Fibroblast of skin of left biceps (primary cell): ENCODE data around the gene NLK.
"Not testable (repeated sequence)": the region's sequence is repeated elsewhere in the genome, so short reads cannot be mapped to it uniquely, and the experiment has no call there.

ENCODE experiments used
- DNase-seq, 2 experiments: peaks; one replicate each; pipeline ENCODE4 v3.0.0-alpha.2; 2013; ENCODE audit warnings: low read depth in 2 of 2

NLK gene

DNA sequence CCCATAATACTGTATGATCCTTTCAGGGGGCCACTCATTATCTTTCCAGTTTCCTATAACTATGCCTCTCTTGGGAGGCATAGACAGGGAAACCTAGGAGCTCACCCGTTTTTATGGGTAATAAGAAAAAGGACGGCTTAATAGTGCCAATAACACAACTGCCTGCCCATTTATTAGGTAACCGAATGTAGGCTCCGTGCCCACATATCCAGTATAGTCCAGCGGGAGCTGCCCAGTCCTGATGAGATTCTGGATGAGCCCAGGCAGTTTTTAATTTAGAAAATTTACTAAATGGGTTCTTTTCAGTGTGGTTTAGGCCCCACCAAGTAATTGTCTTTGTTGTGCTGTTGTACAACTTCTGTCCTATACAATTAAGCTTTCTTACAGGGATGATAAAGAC is 189.1 kb downstream of the NLK start:
- DNase-seq, result not testable (repeated sequence)

DNA sequence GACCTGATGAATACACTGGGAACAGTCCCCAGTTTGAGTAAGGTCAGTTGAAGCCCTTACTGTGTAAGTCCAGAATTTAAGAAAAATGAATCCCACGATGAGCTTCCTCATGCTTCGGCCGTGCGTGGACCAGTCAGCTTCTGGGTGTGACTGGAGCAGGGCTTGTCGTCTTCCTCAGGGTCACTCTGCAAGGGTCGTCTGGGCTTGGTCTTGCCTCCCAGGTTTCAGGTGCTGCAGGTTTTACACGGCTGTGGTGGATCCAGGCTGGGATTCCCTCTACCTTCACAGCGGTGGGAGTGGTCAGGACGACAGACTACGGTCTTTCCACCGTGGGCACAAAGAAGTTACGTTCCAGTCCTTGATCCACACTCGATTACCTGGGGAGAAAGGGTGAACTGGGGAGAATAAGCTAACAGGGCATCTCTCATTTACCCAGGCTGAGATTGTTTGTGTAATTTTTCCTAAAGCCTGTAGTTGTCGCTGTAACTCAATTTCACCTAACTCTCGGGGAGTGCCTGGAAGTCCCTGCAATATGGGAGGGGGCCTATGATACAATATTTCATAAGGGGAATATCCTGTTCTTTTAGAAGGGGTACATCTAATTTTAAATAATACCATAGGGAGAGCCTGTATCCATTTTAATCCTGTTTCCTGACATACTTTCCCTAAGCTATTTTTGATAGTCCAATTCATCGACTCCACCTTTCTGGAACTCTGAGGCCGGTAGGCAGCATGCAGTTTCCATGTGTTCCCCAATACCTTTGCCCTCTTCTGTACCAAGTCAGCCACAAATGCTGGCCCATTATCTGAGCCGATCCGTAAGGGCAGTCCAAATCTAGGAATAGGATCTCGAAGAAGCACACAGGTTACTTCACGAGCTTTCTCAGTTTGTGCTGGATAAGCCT is 190.7 kb downstream of the NLK start:
- not testable (repeated sequence) for DNase-seq

DNA sequence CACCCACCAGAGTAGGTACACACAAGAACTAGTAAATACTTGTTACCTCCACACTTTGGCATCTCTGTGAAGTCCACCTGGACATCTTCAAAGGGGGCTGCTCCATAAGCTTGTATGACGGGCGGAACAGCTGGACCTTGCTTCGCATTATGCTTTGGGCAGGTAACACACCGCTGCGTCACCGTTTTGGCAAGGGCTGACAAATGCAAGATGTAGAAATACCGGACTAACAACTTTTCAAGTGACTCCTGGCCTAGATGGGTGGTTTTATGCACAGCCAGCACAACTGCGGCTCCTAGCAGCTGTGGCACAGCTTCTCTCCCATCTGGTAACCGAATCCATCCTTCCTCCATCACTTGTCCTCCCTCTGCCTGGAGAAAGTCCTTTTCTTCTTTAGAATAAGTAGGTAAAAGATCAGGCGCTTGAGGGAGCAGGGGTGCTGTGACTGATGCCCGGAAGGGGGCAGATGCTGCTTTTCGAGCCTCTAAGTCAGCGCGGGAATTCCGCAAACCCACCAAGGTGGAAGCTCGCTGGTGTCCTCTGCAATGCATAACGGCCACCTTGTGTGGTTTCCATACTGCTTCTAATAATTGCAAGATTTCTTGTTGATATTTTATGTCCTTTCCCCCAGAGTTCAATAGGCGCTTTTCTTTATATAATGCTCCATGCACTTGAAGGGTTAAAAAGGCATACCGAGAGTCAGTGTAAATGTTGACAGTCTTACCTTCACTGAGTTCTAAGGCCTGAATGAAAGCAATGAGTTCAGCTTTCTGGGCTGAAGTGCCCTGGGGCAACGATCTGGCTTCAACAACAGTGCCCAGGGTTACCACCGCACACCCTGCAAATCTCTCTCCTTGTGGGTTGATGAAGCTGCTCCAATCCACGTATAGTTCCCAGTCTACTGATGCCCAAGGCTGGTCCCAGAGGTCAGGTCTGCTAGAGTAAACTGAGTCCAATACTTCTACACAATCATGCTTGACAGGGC is 191.7 kb downstream of the NLK start:
- DNase-seq, result not testable (repeated sequence)

DNA sequence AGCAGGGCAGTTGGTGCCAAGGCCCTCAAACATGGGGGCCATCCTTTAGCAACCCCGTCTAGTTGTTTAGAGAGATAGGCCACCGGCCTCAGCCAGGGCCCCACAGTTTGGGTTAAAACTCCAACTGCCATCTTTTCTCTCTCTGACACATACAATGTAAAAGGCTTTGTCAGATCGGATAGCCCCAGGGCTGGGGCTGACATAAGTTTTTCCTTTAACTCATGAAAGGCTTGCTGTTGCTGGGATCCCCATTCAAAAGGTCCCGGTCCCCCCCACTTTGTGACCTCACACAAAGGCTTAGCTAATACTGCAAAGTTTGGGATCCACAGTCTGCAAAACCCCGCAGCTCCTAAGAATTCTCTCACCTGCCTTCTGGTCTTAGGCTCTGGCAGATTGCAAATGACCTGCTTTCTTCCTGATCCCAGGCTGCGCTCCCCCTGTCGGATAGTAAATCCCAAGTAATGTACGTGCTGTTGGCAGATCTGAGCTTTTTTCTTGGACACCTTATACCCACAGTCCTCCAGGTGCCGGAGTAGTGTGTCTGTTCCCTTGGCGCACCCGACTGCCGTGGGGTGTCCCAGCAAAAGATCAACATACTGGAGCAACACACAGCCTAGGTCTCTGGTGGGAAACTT is 192.7 kb downstream of the NLK start:
- not testable (repeated sequence) for DNase-seq

DNA sequence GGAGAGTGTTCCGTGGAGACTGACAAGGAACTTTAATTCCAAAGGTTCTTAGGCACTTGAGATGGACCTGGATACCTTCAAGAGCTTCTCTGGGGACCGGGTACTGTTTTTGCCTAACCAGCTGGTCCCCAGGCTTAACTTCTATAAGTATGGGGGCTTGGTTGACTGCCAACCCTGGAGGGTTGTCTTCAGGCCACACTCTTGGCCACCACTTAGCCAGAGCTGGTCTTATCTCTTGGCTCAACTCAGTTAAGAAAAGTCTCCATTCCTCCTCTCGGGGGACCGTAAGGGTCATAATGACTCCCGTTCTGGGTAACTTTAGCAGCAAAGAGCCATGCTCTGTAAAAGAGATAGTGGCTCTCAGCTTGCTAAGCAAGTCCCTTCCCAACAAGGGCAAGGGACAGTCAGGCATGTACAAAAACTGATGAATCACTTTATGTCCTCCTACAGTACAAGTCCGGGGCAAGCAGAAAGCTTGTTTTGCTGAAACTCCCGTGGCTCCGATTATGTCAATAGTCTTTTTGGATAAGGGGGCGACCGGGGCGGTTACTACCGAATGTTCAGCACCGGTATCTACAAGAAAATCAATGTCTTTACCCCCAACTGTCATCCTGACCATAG is 193.7 kb downstream of the NLK start:
- DNase-seq, result not testable (repeated sequence)

DNA sequence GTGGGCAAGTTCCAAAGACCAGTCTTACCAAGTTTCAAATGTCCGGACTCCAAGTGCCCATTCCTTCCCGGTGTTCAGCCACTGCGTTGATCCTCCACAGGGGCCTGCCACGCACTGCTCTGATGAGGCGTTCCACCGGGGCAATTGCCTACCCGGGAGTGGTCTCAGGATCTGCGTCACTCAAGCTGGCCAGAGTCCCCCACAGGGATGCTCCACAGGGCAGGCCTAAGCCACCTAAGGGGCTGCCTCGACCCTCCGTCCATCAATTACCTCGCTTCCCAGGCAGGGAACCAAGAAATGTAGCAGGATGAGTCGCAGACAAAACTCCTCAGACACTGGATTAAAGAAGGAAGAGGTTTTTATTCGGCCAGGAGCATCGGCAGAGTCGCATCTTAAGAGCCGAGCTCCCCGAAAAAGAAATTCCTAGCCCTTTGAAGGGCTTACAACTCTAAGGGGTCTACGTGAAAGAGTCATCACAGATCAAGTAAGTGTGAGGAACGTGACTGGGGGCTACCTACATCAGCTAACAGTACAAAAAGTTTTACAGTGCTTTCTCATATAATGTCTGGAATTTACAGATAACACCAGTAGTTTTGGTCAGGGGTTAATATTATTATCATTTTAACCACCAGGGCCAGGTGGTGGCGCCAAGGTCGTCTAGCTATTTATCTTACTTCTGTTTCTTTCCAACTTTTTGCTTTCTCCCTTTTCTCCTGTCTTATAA is 196.2 kb downstream of the NLK start:
- not testable (repeated sequence) for DNase-seq

DNA sequence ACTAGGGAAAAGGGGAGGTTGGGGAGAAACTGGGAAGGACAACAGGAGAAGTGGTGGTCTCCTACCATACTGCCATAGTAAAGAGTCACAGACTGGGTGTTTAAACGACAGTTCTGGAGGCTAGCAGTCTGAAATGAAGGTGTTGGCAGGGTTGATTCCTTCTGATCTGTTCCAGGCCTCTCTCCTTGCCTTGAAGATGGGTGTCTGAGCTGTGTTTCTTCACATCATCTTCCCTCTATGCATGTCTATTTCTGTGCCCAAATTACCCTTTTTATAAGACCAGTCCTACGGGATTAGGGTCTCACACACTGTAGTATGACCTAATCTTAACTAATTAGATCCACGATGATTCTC is 196.8 kb downstream of the NLK start:
- no peak for DNase-seq

DNA sequence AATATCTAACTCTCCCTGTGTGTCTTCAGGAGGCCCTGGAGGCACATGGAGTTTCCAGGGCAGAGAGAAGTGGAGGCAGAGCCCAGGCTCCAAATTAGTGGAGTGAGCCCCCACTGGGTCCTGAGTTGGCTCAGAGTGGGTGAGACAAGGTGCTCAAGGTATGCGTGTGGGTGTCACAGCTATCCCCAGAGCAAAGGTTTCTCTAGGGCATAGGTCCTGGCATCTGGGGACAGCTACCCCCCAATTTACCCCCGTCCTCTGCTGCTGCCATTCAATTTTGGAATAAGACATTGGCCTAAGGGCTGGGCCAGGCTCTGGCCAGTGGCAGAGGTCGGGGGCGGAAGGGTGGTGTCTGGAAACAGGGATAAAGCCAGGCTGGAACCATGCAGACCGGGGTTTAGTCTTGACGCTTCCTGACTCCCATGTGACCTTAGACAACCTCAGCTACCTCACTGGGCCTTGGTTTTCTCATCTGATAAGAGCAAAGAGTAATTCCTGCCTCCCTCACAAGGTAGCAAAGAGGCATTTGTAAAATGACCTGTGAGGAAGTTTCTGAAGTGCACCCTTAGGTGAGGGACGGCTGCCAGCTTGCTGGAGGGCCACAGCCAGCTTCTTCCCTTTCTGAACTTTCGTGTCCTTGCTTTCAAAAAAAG is 198.3 kb downstream of the NLK start:
- DNase-seq, result no peak

DNA sequence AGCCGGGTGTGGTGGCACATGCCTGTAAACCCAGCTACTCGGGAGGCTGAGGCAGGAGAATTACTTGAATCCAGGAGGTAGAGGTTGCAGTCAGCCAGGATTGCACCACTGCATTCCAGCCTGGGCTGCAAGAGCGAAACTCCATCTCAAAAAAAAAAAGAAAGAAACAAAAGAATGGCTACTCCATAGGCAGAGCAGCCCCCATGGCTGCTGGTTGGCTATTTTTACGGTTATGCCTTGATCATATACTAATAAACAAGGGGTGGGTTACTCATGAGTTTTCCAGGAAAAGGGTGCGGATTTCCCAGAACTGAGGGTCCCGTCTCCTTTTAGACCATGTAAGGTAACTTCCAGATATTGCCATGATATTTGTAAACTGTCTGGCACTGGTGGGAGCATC is 200.3 kb downstream of the NLK start:
- no peak for DNase-seq

DNA sequence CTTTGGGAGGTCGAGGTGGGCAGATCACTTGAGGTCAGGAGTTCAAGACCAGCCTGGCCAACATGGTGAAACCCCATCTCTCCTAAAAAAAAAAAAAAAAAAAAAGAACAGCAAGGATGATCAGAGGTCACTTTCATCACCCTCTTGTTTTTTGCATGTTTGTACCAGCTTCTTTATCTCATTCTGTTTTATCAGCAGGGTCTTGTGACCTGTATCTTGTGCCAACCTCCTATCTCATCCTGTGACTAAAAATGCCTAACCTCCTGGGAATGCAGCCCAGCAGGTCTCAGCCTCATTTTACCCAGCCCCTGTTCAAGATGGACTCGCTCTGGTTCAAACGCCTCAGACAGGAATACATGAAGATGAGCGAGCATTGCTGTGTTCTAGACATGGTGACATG is 200.8 kb downstream of the NLK start:
- DNase-seq, result not testable (repeated sequence)

DNA sequence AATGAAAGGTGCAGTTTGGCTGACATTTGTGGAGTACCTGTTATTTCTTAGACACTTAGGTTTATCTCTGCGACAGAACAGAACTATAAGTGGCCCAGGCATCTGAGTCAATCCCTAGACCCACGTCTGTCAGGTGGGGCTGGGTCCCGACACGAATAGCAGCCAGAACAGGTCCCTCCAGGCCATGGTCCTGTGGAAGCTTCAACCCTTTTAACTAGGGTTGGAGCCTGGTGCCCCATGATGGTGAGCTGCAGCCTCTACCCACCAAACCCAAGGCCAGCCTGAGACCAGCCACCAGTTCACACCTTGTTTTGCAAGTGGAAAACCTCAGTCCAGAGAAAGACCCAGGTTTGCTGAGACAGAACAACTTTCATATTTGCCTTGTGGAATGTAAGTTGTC is 202.0 kb downstream of the NLK start:
- no peak for DNase-seq
